ENCODE data around the gene ZNF783.

DNA sequence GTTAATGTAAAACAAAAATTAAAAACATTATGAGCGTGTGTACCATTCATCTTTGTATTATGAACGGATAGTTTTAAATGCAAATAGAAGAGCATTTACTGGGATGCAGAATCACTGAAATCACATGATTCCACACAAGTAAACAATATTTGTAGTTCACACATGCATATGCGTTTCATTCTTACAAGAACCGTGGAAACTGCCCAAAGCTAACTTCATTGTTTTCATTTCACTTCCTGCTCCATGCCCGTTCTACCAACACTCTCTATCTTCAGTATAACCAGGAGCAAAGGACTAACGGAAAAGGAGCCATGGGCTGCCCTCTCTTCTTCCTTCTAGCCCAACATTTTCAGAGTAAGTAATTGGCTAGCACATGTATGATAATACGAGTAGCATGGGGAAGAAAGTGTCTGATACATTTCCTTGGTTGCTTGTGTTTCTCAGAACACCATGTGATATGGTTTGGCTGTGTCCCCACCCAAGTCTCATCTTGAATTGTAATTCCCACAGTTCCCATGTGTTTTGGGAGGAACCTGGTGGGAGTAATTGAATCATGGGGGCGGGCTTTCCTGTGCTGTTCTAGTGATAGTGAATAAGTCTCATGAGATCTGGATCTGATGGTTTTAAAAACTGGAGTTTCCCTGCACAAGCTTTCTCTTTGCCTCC lies 38.8 kb downstream of the ZNF783 start:
- TF ChIP-seq, protein P1, sequence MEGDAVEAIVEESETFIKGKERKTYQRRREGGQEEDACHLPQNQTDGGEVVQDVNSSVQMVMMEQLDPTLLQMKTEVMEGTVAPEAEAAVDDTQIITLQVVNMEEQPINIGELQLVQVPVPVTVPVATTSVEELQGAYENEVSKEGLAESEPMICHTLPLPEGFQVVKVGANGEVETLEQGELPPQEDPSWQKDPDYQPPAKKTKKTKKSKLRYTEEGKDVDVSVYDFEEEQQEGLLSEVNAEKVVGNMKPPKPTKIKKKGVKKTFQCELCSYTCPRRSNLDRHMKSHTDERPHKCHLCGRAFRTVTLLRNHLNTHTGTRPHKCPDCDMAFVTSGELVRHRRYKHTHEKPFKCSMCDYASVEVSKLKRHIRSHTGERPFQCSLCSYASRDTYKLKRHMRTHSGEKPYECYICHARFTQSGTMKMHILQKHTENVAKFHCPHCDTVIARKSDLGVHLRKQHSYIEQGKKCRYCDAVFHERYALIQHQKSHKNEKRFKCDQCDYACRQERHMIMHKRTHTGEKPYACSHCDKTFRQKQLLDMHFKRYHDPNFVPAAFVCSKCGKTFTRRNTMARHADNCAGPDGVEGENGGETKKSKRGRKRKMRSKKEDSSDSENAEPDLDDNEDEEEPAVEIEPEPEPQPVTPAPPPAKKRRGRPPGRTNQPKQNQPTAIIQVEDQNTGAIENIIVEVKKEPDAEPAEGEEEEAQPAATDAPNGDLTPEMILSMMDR (IDR thresholded peaks at IDR 0.05), result no peak
- TF ChIP-seq POLR2AphosphoS5 (IDR thresholded peaks at IDR 0.05) (no peak), EP300 (IDR thresholded peaks at IDR 0.05) (no peak)

Measured in suprapubic skin (tissue), 4 donors.